NK-92 (cell line): Measurements from ENCODE around the gene SYT1.
"Not testable (repeated sequence)": the region's sequence is repeated elsewhere in the genome, so short reads cannot be mapped to it uniquely, and the experiment has no call there.

ENCODE experiments used
- DNase-seq: peaks from one replicate; lab custom pipeline; 2025; ENCODE audit not compliant: unreplicated experiment; lab: John Stamatoyannopoulos, UW

SYT1 gene

DNA sequence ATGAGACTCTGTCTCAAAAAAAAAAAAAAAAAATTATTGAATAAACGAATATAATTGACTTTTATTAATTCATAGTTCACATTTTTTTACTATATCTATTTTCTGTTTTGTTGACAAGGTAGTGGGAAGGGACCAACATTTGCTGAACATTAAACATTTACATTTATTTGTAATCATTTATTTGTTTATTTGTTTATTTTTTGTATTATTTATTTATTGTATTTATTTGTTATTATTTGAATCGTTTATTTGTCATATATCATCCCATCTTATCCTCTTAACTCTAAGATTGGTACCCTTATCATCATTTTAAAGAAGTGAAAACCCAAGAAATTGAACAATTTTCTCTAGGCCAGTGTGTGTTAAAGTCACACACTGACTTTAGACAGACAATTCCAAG lies 101.5 kb downstream of the SYT1 start:
- DNase-seq: no peak

DNA sequence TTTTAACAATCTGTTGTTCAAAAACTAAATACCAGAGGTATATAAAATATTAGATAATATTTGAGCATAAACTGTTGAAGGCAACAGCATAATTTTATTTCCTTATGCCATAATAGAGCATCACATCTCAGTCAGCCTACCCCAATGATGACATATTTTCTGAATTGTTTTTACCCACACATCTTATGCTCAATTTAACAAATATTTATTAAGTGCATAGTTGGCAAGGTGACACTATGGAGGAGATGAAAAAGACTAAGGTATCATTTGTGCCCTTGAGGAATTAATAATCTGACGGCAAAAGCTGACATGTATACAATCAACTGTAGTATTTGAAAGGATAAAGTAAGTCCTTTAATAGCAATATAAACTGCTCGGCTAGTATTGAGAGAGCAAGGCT lies 102.4 kb downstream of the SYT1 start:
- no peak for DNase-seq

DNA sequence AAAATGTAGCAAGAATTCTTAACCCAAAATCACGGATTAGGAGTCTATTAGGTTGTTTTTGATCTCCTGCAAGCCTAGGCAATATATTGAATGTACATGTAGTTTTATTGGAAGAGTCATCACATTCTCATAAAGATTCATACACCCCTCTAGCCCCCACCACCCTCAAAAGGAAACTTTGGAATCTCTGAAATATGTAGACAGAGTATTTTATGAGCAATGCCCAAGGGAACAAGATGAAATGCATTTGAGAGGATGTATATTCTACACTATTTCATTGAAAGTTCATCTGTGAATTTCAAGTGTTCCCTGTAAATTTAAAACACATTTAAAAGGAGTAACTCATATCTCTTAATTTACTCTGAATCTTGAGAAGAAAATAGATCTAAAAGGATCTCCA lies 103.7 kb downstream of the SYT1 start:
- no peak for DNase-seq

DNA sequence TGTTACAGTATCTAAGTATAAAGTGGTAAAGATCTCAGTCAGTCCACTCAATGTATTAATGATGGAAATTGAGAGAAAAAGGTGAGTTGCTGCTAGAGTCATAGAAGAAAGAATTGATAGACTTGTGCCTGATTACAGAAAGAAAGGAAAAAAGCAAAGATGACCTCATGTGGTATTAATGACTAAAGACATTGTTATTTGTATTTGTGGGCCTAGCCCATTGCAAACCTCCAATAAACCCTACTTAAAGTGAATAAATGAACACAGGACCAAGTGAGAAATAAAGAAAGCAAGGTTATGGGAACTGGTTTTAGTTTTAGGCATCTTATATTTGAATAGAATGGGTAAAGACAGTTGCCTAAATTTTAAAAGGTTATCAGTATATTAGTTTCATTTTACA lies 105.5 kb downstream of the SYT1 start:
- no peak for DNase-seq

DNA sequence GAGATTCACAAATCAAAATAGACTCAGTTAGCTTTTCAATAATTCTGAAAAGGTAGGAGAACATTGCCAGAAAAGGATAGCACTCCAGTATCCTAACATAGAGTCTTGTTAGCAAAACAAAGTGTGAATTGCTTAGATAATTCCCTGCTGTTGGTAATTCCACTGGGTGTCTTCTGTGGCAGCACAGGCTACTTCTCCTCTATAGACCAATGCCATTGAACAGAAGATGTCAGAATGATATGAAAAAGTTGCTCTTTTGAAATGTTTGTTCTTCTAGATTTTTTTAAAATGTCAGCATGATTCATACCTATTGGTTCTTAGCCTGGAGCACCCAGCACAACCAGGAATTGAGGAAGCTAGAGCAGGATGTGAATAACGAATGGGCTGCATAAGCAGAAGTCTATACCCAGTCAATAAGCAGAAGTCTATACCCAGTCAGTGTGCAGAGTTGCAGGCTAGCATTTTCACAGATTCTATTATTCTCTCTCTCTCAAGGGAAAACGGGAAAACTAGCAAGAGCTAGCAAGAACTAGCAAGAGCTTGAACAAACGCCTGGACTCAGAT lies 112.8 kb downstream of the SYT1 start:
- no peak for DNase-seq

DNA sequence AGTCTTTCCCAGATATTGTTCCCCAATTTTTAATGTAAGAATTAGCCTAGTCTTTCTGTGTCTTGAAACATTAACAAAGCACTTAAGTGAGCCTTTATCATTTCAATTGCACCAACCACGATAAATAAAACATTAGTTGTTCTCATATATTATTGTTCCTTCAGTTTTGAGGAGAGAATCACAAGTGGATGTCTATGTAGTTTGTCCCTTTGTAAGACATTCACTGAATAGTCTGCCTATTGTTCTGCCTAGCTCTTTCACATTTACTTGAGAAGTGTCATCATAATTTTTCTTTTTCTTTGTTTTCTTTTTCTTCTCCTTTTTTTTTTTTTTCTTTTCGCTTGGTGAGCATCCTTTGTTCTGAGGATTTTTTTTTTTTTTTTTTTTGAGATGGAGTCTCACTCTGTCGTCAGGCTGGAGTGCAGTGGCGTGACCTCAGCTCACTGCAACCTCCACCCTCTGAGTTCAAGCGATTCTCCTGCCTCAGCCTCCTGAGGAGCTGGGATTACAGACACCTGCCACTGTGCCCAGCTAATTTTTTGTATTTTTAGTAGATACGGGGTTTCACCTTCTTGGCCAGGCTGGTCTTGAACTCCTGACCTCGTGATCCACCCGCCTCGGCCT lies 129.7 kb downstream of the SYT1 start:
- DNase-seq: no peak

DNA sequence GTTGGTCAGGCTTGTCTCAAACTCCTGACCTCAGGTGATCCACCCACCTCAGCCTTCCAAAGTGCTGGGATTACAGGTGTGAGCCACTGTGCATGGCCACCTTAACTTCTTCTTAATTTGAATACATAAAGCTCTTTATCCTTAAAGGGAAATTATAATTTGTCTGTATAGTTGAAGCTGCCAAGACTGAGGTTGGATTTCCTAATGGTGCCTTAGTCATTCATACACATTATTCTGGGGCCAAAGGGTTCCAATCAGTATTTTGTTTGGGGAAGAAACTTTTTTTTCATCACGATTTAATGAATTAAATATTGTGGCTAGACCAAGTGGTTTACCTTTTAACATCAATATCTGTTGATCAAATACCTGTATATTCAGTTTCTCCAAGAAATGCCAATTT lies 135.9 kb downstream of the SYT1 start:
- DNase-seq: no peak

DNA sequence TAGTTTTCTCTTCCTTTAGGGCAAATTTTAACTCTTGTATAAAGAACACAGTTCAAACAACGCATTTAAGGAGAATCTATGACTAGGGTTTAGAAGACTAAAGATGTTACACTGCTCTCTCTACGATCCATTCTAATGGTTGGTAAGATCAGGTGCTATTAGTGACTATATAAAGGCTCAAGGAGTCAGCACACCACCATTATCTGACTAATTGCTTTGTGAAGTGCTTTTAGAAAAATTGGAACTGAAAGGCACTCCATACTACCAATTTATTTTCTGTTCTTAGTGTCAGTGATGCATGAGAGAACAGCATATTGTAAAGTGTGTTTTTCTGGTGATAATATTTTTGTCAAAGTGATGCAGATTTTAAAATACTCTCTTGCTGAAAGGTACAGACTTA lies 136.8 kb downstream of the SYT1 start:
- no peak for DNase-seq

DNA sequence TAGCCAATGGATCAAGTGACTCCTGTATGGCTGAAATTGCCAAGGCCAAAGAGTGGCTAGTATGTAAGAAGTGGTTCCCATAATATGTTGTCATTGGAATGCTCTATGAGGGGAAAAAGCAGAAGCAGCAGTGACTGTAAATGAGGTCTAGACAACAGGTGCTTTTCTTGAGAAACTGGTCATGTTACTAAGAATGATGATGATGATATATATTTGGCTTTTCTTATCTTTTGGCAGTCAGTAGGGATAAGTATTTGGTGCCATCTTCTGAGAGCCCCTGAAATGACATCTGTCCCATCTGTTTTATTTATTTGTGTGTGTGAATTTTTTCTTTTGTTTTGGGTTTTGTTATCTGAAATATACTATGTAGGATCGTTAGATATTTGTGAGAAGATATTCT lies 141.7 kb downstream of the SYT1 start:
- no peak for DNase-seq

DNA sequence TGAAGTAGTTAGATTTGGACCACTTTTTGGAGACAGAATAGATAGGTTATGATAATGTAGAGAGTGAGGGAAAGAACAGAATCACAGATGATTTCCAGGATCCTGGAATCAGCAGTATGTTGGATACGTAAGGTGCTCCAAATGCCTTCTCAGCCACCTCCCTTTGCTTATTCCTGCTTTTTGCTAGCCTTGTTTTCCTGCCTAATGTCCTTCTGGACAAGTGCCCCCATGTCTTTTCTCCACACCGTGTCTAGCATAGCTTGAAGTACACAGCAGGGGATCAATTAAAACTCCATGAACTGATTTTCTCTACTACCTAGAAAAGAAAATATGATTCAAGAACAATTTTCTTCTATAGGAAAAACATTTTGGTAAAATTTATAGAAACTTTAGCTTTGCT lies 144.0 kb downstream of the SYT1 start:
- no peak for DNase-seq

DNA sequence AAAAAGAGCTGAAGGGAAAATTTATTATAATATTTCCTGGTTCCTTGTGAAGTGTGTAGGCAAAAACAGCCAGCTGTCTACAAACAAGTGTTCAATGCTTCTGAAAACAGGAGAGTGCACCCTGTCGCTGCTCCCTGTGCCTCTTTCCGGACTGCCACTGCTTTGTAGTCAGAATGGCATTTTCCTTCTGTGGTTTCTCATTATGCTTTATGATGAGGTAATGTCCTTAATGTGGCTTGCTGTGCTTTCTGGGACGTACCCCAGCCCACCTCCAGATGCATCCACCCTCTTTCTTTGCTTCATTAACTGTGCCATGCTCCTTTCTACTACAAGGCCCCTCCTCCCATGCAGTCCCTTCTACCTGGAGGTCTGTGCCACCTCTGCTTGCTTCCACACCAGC lies 148.1 kb downstream of the SYT1 start:
- no peak for DNase-seq

DNA sequence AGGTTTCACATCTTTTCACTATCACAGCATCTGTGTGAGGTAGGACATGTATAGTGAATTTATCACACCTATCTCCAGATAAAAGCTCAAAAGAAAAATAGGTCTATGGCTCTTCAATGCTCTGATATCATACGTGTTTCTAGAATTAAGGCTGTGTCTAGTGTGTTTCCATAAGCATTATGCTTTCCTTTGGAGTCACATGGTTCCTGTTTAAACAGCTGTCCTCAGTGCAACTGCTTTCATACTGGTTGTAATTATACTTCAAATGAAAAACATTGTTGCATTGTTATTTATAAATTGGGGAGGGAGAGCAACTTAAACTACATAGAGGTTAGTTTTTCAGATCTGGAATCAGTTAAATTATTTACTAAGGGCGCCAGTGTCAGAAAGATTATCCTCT lies 151.6 kb downstream of the SYT1 start:
- DNase-seq: no peak

DNA sequence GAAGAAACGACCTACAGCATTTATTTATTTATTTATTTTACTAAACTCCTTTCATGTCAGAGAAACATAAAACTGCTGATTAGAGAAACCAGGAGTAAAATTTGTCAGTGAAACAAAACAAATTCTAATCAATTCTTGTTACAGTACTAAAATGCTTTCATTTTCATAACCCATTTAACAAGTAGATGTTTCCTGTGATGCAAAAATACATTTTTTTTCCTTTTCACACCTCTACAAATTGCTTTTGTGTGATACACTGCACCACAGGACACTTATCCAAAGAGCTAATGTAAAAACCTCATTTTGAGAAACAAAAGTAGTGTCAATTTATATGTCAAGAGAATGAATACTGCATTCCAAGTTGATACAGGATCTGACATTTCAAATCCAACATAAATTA lies 155.1 kb downstream of the SYT1 start:
- DNase-seq: no peak

DNA sequence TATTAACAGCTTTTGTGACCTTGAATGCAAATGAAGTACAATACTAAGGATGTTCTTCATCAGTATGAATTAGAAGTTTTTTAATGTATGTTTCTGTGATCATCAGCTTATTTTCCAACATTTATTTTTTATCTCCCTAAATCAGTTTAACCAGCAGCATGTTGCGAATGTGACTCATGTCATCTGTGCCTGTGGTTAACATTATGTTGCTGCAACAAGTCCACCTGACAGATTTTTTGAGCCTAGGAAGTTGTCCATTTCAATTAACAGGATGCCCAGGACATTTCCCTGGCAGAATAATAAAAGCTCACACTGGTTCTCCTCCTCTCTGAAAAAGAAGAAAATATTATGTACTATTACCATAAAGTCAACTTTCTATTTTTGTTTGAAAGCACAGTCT lies 155.5 kb downstream of the SYT1 start:
- no peak for DNase-seq

DNA sequence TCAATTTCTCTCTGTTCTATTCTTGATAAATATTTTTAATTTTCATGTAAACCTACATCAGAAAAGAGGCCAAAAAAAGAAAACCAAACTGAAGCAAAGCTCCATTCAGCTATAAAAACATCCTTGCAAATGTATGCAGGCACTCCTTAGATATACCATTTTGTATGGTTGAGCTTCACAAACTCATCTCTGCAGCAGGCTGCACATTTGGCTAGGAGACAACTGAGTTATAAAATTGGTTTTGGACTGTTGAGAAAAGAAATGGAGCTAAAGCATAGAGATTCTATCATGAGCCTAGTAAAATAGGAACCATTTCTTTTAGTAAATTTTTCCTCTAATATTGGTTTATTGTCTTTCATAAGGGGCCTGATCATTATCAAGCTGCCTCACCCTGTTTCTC lies 156.4 kb downstream of the SYT1 start:
- DNase-seq: no peak

DNA sequence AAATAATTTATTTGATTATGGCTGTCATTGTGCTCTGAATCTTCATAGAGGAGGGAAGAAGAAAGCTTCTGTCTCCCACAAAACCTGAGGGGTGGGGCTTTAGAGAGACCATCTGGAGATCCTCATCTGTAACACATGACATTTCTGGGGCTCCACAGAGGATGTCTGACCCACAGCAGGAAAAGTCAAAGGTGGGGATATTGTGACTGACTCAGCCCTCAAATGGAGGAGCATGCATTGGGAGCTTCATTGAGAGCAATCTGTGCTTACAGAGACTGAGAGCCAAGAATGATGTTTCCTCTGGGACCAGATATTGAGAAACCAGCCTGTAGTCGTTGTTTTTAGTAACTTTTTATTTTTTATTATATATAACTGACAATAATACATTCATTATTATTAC lies 158.7 kb downstream of the SYT1 start:
- no peak for DNase-seq

DNA sequence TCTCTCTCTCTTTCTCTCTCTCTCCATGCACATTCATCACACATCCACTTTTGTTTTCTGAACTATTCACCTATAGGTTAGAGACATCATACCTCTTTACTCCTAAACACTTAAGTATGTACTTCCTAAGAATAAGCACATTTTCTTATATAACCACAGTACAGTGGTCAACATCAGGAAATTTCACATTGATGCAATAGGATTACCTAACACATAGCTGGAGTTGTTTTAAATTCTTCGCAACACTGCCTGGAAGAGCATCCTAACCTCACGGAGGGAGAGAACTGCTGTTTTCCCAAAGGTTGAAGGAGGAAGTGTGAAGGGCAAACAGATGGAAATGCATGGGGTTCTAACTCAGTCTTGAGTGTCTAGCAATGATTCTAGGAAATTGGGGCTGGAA lies 159.2 kb downstream of the SYT1 start:
- no peak for DNase-seq

DNA sequence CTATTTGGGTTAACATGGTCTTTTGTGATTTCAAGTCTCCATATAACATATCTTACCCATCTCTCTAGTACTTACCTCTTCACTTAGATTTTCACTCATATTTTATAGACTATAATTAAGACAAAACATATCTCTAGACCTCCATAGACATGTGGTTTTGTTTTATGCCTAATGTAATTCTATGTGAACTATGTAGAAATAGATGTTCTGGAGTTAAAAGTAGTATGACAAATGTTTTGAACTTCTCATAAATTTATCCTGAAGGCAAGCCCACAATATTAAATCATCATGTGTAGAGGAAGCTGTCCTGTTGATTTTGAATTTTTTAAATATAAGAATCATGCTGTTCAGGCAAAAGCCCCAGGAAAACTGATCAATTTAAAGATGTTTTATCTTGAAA lies 169.2 kb downstream of the SYT1 start:
- no peak for DNase-seq

DNA sequence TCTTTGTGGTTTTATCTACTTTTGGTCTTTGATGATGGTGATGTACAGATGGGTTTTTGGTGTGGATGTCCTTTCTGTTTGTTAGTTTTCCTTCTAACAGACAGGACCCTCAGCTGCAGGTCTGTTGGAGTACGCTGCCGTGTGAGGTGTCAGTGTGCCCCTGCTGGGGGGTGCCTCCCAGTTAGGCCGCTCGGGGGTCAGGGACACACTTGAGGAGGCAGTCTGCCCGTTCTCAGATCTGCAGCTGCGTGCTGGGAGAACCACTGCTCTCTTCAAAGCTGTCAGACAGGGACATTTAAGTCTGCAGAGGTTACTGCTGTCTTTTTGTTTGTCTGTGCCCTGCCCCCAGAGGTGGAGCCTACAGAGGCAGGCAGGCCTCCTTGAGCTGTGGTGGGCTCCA lies 180.2 kb downstream of the SYT1 start:
- not testable (repeated sequence) for DNase-seq

DNA sequence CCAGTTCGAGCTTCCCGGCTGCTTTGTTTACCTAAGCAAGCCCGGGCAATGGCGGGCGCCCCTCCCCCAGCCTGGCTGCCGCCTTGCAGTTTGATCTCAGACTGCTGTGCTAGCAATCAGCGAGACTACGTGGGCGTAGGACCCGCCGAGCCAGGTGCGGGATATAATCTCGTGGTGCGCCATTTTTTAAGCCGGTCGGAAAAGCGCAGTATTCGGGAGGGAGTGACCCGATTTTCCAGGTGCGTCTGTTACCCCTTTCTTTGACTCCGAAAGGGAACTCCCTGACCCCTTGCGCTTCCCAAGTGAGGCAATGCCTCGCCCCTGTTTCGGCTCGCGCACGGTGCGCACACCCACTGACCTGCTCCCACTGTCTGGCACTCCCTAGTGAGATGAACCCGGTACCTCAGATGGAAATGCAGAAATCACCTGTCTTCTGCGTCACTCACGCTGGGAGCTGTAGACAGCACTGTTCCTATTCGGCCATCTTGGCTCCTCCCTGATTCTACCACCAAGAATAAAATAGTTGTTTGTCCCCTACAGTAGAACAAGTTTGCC lies 180.7 kb downstream of the SYT1 start:
- DNase-seq: not testable (repeated sequence)

DNA sequence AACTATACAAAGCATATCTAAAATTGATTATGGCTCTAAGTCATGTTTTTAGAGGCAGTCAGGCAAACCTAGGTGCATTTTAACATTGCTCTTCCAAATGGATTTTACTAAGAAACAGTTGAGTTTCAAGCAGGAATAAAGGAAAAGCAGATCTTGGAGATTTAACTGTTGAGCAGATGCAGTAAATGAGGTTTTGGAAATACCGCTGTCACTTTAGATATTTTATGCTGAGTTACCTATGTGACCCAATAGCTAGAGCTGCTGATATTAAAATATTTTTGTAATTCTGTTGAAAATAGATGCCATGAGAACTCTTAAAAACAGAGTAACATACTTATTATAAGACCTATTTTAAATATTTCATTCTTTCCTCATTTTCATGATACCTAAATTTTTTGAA lies 181.4 kb downstream of the SYT1 start:
- DNase-seq: no peak

DNA sequence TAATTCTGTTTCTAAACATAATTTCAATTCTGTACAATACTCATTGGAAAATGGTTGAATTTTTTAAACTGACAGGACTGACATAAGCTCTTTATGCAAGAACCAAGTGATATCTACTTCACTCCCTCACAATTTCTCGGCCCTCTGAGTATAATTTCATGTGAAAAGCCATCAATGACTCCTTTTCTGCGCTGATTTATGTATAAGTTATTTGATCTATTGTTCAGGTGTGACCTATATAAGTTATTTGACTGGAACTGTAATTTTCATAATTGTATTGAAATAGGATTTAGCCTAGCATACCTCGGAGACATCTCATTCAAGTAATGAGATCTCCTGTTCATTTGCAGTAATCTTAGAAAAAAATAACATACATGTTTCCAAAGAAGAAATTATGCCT lies 184.4 kb downstream of the SYT1 start:
- DNase-seq: no peak

DNA sequence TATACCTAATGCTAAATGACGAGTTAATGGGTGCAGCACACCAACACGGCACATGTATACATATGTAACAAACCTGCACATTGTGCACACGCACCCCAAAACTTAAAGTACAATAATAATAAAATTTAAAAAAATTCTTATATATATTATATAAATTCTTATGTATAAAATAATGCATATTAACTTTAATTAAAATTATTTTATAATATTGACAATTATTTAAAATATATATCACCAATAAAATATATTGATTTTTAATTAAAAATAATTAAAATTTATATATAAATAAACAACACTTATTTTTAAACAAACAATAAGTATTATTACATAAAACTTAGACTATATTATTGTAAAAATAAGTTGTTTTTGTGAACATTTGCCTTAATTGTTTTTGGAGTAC lies 188.8 kb downstream of the SYT1 start:
- no peak for DNase-seq
